Neural cell (in vitro differentiated cells): Measurements from ENCODE around the gene GRIN1.

Experiments used
- EP300 ChIP-seq: fragments of 450-650 bp; conservative IDR thresholded peaks from 2 replicates; pipeline ENCODE4 v1.6.1; 2014; ENCODE audit warnings: antibody characterized with exemption, mild to moderate bottlenecking, moderate library complexity; ENCODE audit not compliant: poor library complexity, severe bottlenecking
- EZH2 ChIP-seq: fragments of 200-600, 300-800 bp; shearing (Covaris generic), sonication (generic); IDR thresholded peaks from 2 replicates; pipeline ENCODE4 v1.6.1; 2014; ENCODE audit warnings: antibody characterized with exemption, low read length, borderline replicate concordance, mild to moderate bottlenecking; ENCODE audit not compliant: insufficient read depth, poor library complexity, severe bottlenecking
- MXI1 ChIP-seq: fragments of 450-650 bp; conservative IDR thresholded peaks from 2 replicates; pipeline ENCODE4 v1.6.1; 2014; ENCODE audit warnings: antibody characterized with exemption, mild to moderate bottlenecking; ENCODE audit not compliant: poor library complexity, severe bottlenecking
- POLR2AphosphoS5 ChIP-seq: IDR thresholded peaks from 2 replicates; pipeline ENCODE4 v1.6.1; 2012
- RAD21 ChIP-seq: fragments of 450-650 bp; conservative IDR thresholded peaks from 2 replicates; pipeline ENCODE4 v1.6.1; 2014; ENCODE audit warnings: antibody characterized with exemption, mild to moderate bottlenecking, moderate library complexity
- REST ChIP-seq: IDR thresholded peaks from 2 replicates; pipeline ENCODE4 v1.6.1; 2012; ENCODE audit warnings: borderline replicate concordance
- SMC3 ChIP-seq: fragments of 450-650 bp; conservative IDR thresholded peaks from 2 replicates; pipeline ENCODE4 v1.6.1; 2014; ENCODE audit warnings: antibody characterized with exemption, mild to moderate bottlenecking, moderate library complexity; ENCODE audit not compliant: poor library complexity
- TAF1 ChIP-seq: IDR thresholded peaks from 2 replicates; pipeline ENCODE4 v1.6.1; 2012; ENCODE audit warnings: low read depth
- TF ChIP-seq, protein P1 (sequence below): fragments of 450-650 bp; IDR thresholded peaks from 2 replicates; pipeline ENCODE4 v1.5.1; 2014; ENCODE audit warnings: antibody characterized with exemption, mild to moderate bottlenecking, moderate library complexity; ENCODE audit not compliant: poor library complexity, severe bottlenecking

DNA sequence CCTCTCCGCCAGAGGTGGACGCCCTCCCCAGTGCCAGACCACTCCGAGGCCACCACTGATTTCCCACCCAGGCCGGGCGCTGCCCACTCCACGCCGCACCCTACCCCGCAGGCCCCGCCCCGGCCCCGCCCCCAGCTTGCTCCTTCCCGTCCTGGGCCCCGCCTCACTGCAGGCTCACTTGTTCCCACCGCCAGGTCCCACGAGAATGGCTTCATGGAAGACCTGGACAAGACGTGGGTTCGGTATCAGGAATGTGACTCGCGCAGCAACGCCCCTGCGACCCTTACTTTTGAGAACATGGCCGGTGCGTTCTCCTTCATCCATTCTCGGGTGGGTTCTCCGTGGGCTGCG lies 24.4 kb downstream of the GRIN1 start:
- TF ChIP-seq, protein P1, sequence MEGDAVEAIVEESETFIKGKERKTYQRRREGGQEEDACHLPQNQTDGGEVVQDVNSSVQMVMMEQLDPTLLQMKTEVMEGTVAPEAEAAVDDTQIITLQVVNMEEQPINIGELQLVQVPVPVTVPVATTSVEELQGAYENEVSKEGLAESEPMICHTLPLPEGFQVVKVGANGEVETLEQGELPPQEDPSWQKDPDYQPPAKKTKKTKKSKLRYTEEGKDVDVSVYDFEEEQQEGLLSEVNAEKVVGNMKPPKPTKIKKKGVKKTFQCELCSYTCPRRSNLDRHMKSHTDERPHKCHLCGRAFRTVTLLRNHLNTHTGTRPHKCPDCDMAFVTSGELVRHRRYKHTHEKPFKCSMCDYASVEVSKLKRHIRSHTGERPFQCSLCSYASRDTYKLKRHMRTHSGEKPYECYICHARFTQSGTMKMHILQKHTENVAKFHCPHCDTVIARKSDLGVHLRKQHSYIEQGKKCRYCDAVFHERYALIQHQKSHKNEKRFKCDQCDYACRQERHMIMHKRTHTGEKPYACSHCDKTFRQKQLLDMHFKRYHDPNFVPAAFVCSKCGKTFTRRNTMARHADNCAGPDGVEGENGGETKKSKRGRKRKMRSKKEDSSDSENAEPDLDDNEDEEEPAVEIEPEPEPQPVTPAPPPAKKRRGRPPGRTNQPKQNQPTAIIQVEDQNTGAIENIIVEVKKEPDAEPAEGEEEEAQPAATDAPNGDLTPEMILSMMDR = no peak
- no peak for TF ChIP-seq TAF1
- TF ChIP-seq EZH2 = no peak
- no peak for TF ChIP-seq REST
- no peak for TF ChIP-seq SMC3
- TF ChIP-seq EP300 = no peak
- no peak for TF ChIP-seq RAD21
- TF ChIP-seq MXI1 = no peak
- no peak for TF ChIP-seq POLR2AphosphoS5
